B cell (primary cell): ENCODE data around the gene ODF2.

Experiments
- CTCF ChIP-seq: fragments of 200-600 bp; IDR thresholded peaks from one replicate; pipeline ENCODE4 v1.8.0; 2022; ENCODE audit warnings: antibody characterized with exemption, mild to moderate bottlenecking
- EZH2 ChIP-seq: IDR thresholded peaks from 2 replicates; pipeline ENCODE4 v1.6.1; 2012; ENCODE audit warnings: borderline replicate concordance, low read depth, mild to moderate bottlenecking, moderate library complexity, low read length; ENCODE audit not compliant: insufficient read depth, poor library complexity, severe bottlenecking

DNA sequence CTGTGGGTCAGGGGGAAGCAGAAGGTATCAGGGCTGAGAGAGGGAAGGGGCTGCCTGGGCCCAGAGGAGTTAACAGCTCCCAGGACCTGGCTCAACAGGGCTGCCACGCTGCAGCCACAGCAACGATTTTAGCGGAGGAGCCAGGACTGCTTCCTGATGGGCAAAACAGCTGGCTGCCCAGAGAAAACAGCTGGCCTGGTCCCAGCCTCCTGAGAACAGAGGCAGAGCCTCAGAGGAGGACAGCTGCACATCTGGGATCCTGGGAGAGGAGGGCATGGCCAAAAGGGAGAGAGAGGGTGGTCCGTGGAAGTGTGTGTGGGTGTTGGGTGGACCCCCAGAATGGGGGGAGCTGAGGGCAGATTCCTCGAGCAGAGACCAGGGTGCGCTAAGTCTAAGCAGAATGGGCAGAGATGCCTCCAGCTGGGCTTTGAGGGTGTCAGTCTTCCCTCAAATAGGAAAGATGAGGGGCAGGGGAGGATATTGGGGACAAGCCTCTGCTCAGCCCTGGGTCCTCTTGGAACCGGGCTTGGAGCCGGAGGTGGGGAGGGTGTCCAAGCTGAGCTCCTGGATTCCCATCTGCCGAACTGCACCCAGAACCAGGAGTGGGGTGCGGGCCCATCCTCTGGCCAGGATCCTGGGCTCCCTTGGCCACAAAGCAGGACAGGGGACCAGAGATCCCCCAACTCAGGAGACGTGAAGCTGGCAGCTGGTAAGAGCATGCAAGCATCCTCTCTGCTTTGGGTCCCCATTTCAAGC, 44.3 kb upstream of the ODF2 start:
- TF ChIP-seq CTCF: no peak
- TF ChIP-seq EZH2: no peak
